ENCODE results near the gene ZMAT5. TPM values are rescaled to one million over a fixed set of nuclear protein-coding genes. Genes with fewer than 3 reads are reported as not detected.

ZMAT5 gene
- total RNA-seq, 1 donor from 2014 or later, result 21.6 TPM

- no peak for ATAC-seq
- intact Hi-C loops (cut with micrococcal nuclease), result no loop called here
- DNase-seq, result no peak
Observed at GRCh38 chr22:29788339-29789279, 21.8 kb upstream of the ZMAT5 start.

DNA sequence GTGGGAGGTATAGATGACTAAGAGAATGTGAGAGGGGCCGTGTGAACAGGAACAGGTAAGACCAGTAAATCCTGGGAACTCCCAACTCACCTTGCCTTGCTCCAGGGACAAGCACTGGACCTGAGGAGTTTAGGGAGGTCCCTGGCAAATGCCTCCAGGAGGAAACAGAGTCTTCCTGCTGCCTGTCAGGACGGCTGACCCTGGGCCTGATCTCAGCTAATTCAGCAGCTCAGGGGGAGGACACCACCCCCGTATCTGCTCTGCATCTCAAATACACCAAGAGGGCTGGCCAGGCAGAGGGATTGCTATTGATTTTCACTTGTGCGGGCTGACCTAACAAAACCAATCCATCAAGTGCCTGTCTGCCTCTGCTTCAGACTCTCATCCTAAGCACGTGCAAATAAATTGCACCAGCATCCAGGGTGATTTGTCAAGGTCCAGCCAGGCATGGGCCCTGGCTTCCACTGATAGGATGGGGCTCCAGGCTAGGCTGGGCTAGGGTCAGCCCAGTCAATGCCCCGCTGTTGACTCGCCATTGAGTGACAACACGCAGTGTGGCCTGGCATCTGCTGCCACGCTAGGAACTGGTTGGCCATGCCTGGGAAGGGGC is 20.7 kb upstream of the ZMAT5 start:
- no peak for DNase-seq
- no peak for ATAC-seq
- intact Hi-C loops (cut with micrococcal nuclease), result no loop called here

DNA sequence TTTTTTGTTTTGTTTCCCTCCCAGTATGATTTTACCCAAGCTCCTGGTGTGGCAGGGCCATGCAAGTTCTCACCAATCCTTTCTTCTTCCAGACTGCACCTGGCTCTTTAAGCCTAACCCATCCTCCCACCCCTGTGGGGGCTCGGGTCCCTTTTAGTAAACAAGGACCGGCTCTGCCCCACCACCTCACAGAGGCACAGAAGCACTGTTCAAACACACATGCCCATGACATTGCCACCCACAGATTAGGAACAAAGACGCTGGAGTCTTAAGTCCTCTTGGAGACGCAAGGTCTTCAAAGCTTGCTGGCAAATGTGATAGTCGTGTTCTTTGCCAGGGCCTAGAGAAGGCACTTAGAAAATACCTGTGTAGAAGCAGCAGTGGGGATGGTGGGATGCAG is 19.2 kb upstream of the ZMAT5 start:
- no peak for DNase-seq
- ATAC-seq, result no peak
- intact Hi-C loops (cut with micrococcal nuclease), result no loop called here

DNA sequence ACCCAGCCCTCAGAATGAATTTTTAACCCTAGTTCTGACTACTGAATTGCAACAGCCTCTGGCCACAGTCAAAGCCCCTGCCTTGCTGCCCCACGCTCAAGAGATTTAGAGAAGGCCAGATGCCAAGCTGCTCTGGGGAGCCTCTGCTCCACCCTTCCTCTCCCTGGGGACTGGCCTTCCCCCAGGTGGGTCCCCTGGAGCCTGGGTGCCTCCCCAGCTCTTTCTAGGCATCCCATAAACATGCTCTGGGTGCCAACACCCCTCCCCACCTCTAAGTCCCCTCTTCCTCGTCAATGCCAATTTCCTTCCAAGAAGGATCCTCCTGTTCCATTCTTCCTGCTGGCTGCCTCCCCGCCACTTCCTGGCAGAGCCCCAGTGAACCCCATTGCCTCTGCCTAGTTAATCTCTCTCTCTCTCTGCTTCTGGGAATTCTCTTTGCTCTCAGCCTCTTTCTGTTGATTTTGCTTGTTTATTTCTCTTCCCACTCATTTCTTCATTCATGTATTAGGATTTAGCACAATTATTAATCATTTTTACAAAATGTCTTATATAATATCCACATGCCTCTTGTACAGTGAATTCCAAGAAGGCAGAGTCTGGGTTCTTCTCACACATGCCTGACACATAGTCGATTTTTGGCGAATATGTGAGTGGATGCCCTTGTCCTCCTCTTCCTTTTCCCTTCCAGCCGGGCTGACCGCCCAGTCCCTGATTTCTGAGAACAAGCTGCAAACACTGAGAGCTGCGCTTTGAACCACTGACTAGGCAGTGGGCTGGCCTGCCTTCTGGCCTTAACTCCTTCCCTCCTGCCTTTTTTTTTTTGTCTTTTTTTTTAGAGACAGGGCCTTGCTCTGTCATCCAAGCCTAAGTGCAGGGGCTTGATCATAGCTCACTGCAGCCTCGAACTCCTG is 17.9 kb upstream of the ZMAT5 start:
- ATAC-seq (no peak), DNase-seq (peak; percentile 50)
- intact Hi-C loops (cut with micrococcal nuclease), result no loop called here

DNA sequence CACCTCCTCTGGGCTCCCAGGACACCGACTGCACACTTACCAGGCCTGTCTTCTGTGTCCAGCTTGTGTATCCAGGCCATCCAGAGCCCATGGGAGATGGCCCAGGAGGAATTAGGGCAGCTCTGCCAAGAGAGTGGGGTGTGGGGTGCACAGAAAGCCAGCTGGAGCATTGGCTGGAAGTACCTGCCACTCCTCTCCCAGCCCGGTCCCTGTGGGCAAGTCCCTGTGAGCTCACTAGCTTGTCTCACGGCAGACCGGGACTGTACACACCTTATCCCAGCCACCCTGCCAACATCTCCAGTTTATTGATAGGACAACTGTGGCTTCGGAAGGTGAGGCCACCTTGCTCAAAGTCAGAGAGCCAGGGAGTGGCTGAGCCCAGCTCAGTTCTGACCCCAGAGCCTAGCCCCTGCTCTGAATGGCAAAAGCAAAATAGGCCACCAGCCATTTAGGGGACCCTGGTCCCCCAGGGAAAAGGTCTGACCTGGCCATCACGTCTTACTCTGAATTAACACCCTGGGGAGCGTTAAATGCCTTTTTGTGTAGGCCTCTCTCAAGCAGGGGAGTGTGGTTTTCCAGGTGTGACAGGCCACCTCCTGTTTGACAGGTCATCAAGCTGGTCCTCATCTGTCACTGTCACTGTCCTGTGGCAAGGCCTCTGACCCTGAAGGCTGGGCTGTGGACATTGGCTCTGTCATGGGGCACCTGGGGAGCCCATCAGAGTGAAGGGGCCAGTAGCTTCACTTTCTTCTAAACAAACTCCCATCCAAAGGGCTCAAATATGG is 15.4 kb upstream of the ZMAT5 start:
- intact Hi-C loops (cut with micrococcal nuclease), result no loop called here
- ATAC-seq (peak; percentile 82), DNase-seq (peak; percentile 79)

- intact Hi-C loops (cut with micrococcal nuclease), result no loop called here
- DNase-seq (no peak), ATAC-seq (peak; percentile 55)
Observed at GRCh38 chr22:29780748-29781676, 14.2 kb upstream of the ZMAT5 start.

DNA sequence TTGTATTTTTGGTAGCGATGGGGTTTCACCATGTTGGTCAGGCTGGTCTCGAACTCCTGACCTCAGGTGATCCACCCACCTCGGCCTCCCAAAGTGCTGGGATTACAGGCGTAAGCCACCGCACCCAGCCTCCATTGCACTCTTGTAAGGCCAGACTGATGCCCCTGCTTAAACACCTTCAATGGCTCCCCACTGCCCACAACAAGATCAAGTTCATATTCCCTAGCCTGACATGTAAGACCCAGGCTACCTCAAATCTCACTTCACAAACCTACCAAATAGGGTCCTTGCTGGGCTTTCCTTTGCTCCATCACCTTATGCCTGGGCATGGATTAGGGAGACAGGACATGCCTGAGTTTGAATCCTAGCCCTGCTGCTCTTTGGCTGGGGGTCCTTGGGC is 13.4 kb upstream of the ZMAT5 start:
- intact Hi-C loops (cut with micrococcal nuclease), result no loop called here
- ATAC-seq (no peak), DNase-seq (no peak)

DNA sequence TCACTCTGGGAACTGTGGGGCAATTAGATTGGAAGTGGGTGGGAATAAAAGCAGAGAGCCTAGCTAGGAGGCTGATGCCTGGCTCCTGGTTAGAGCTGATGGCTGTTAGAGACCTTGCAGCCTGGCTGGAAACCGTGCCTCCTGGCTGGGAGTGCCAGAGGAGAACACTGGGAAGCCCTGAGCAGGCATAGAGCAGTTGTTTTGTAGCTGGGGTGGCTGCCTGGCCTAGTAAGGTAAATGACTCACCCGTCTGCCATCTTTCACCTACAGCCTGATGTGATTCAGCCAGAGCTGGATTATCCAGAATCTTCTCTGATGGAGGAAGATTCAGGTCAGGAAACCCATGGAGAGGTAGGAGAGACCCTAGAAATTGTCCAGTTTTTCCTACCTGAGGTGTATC is 6.4 kb upstream of the ZMAT5 start:
- intact Hi-C loops (cut with micrococcal nuclease), result no loop called here
- DNase-seq, result no peak
- ATAC-seq, result peak; percentile 59

- DNase-seq (no peak), ATAC-seq (peak; percentile 15)
- intact Hi-C loops (cut with micrococcal nuclease), result no loop called here
Observed at GRCh38 chr22:29772170-29772641, 5.4 kb upstream of the ZMAT5 start.

DNA sequence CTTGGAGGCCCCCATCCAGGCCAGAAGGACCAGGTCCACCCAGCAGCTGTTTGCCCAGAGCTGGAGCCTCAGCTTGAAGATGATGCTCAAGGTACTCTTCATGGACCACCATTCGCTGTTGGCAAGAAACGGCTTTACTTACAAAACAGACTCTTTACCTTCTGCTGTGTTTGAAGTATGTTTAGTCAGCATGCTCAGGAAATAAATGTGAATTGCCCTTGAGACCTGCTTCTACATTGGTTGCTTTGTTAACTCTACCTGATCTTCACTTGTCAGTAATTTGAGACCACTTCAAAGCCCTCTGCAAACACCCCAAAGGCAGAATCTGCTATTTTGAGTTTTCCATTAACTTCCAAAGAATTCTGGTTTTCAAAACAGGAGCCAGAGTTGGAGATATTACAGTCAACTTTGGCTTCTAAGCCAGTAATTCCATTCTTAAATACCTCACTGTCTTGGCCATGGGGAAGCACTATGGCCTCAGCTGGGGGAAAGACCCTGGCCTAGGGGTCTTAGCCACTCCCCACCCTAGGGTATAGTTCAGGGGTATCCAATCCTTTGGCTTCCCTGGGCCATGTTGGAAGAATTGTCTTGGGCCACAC is 3.0 kb upstream of the ZMAT5 start:
- intact Hi-C loops (cut with micrococcal nuclease), result loop anchor here (5.0 kb wide), 1 partner anchor 67 kb away; the partner anchor contains the start of gene ASCC2
- DNase-seq, result no peak
- no peak for ATAC-seq

DNA sequence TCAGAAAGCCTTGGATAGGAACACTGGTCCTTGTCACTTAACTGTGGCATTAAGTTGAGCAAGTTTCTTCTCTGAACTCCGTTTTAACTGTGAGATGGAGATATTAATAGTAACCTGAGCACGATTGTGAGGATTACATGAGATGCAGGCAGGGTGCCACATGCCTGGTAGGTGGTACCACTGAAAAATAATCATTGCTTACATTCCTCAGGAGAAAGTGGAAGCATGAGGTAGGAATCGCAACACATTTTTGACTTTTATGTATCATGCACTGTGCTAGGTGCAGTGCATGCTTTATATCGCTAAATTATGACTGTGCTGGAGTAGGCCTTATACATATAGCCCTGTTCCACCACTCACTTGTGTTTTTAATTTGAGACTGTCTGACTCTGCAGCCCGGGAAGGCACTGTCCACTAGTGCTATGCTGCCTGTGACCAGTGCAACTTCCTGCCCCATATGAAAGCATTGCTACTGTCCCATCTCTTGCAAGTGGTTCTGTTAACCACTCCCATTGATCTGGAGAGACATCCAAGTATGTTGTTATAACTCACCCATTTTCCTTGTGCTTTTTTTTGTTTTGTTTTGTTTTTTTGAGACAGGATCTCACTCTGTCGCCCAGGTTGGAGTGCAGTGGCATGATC is 1.4 kb upstream of the ZMAT5 start:
- ATAC-seq (peak; percentile 38), DNase-seq (no peak)
- intact Hi-C loops (cut with micrococcal nuclease), result loop anchor here (5.0 kb wide), 1 partner anchor 69 kb away; the partner anchor contains the start of gene ASCC2

DNA sequence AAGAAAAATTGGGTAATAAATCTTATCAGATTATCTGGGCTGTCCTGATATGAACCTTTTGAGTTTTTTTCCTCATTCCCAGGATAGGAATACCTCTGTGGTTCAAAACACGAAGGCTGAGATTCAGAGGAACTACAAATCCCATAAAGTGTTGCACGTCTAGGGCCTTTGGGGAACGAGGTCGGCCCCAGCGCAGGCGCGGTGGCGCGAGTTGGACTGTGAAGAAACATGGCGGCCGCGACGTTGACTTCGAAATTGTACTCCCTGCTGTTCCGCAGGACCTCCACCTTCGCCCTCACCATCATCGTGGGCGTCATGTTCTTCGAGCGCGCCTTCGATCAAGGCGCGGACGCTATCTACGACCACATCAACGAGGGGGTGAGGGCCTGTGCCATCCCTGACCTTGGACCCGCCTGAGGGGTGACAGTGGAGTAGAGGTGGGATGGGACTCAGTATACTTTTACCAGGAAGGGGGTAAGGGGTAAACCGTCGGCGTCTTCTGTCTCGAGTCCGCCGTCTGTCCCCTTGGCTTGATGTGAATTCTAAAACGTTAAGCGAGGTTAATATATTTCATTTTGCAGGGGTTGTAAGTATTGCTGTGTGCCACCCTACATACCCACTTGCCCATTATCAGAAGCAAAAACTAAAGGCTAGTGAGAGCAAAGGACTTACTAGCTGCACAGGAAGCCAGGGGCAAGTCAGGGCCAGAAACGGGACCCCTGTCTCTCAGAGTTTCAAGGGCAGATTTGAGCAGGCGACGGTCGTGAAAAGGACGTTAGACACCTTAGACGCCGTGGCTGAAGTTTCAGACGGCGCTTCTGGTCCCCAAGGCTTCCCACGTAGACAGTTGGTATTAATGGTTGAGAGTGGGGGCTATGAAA is 604 bp upstream of the ZMAT5 start, which contains the start of gene UQCR10:
UQCR10 (plus strand) TSS at position 199 of the 881 bp plus-strand sequence; CDS start at position 229, 30 bp downstream.
- ATAC-seq, result peak; percentile 90
- intact Hi-C loops (cut with micrococcal nuclease), result loop anchor here (5.0 kb wide), 1 partner anchor 70 kb away; the partner anchor contains the start of gene ASCC2
- peak; percentile 97 for DNase-seq

- DNase-seq, result no peak
- peak; percentile 0 for ATAC-seq
- intact Hi-C loops (cut with micrococcal nuclease), result loop anchor here (5.0 kb wide), 1 partner anchor 71 kb away; the partner anchor contains the start of gene ASCC2
Observed at GRCh38 chr22:29765905-29766631, 739 bp downstream of the ZMAT5 start.

DNA sequence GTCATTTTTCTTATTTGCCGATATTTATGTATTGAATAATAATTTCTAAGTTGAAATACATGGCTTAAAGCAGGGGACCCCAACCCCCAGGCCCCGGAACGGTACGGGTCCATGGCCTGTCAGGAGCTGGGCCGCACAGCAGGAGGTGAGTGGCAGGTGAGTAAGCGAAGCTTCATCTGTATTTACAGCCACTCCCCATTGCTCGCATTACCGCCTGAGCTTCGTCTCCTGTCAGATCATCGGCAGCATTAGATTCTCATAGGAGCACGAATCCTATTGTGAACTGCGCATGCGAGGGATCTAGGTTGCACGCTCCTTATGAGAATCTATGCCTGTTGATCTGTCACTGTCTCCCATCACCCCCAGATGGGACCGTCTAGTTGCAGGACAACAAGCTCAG is 4.5 kb downstream of the ZMAT5 start:
- intact Hi-C loops (cut with micrococcal nuclease), result no loop called here
- DNase-seq (no peak), ATAC-seq (no peak)

DNA sequence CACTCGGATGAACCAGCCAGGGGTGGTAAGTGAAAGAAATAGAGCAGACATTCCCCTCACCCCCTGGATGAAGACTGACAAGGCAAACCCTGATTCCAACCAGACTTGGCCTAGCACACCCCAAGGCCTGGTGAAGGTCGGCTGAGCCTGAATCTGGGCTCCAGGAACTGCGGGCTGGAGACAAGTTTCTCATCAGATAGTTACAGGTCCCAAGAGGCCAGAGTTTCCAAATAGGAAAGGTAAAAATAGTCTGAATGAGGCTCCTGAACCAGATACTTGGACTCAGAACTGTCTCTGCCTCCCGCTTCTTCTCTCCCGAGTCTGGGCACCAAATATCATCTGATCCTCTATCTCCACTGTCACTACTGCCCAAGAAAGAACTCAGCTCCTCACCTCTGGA is 7.8 kb downstream of the ZMAT5 start:
- peak; percentile 27 for ATAC-seq
- no peak for DNase-seq
- intact Hi-C loops (cut with micrococcal nuclease), result no loop called here
